HepG2 (cell line): ENCODE results near the gene CXADR. TPM values are rescaled to one million over a fixed set of nuclear protein-coding genes. Genes with fewer than 3 reads are reported as not detected.
A peak's percentile ranks its signal among the peaks of the same experiment; 100 is the strongest.

ENCODE experiments used
- AKAP8 ChIP-seq: sonication (generic); formaldehyde crosslinking; IDR thresholded peaks from 2 replicates; pipeline ENCODE4 v1.5.1; 2020; ENCODE audit warnings: mild to moderate bottlenecking, missing genetic modification reagents
- CREM ChIP-seq, 2 experiments: sonication (generic) in 1 of 2; formaldehyde crosslinking in 1 of 2; IDR thresholded peaks; 2 replicates each; pipeline versions ENCODE4 v1.4.0 to v1.6.1; 2016 to 2020; ENCODE audit warnings: antibody characterized with exemption in 1 of 2, mild to moderate bottlenecking in 1 of 2, missing genetic modification reagents in 1 of 2
- ELF1 ChIP-seq: sonication (generic); formaldehyde crosslinking; IDR thresholded peaks from 2 replicates; pipeline ENCODE4 v1.4.0; 2020; ENCODE audit warnings: missing genetic modification reagents
- FOXJ3 ChIP-seq: sonication (generic); formaldehyde crosslinking; IDR thresholded peaks from 2 replicates; pipeline ENCODE4 v1.4.0; 2020; ENCODE audit warnings: missing genetic modification reagents, mild to moderate bottlenecking, borderline replicate concordance
- FOXP4 ChIP-seq: sonication (generic); formaldehyde crosslinking; IDR thresholded peaks from 2 replicates; pipeline ENCODE4 v1.4.0; 2020; ENCODE audit warnings: missing genetic modification reagents
- GABPA ChIP-seq, 2 experiments: IDR thresholded peaks; 2 replicates each; pipeline ENCODE4 v1.6.1; 2011 to 2016; ENCODE audit warnings: low read depth in 2 of 2, low read length in 1 of 2, missing biosample characterization in 1 of 2, missing genetic modification characterization in 1 of 2
- HBP1 ChIP-seq: IDR thresholded peaks from 2 replicates; pipeline ENCODE4 v1.6.1; 2016; ENCODE audit warnings: low read depth, control low read depth
- LCORL ChIP-seq, 2 experiments: fragments of 450-650 bp in 1 of 2; sonication (generic) in 1 of 2; formaldehyde crosslinking in 1 of 2; IDR thresholded peaks; 2 replicates each; pipeline versions ENCODE4 v1.5.0 to v1.6.1; 2017 to 2020; ENCODE audit warnings: antibody characterized with exemption in 1 of 2, missing genetic modification reagents in 1 of 2
- MNT ChIP-seq: fragments of 450-650 bp; IDR thresholded peaks from 2 replicates; pipeline ENCODE4 v1.6.1; 2016
- PATZ1 ChIP-seq: sonication (generic); formaldehyde crosslinking; IDR thresholded peaks from 2 replicates; pipeline ENCODE4 v1.4.0; 2020; ENCODE audit warnings: missing genetic modification reagents
- SP140L ChIP-seq: sonication (generic); formaldehyde crosslinking; IDR thresholded peaks from 2 replicates; pipeline ENCODE4 v1.4.0; 2020; ENCODE audit warnings: missing genetic modification reagents, borderline replicate concordance
- ZFP1 ChIP-seq: IDR thresholded peaks from 2 replicates; pipeline ENCODE4 v1.6.1; 2016
- ZFP37 ChIP-seq: sonication (generic); formaldehyde crosslinking; IDR thresholded peaks from 2 replicates; pipeline ENCODE4 v1.4.0; 2020; ENCODE audit warnings: missing genetic modification reagents, borderline replicate concordance
- ZNF616 ChIP-seq: sonication (generic); formaldehyde crosslinking; IDR thresholded peaks from 2 replicates; pipeline ENCODE4 v1.5.0; 2020; ENCODE audit warnings: low read depth, mild to moderate bottlenecking, missing genetic modification reagents
- ZNF7 ChIP-seq: IDR thresholded peaks from 2 replicates; pipeline ENCODE4 v1.6.1; 2016; ENCODE audit warnings: missing biosample characterization, missing genetic modification reagents
- polyA plus RNA-seq, 8 experiments: library from polyadenylated mRNA; depleted of rRNA in 3 of 8; stranded (reverse) in 7 of 8; unstranded in 1 of 8; fragments of >200 nt; fragmentation: Illumina TruSeq in 4 of 8; extraction: Trizol in 4 of 8; gene quantifications; 2 replicates each; pipeline versions ENCODE4 v1.2.1 to v1.2.3, GENCODE V29; 2011 to 2016; ENCODE audit warnings: low read depth in 4 of 8, missing spikeins in 1 of 8, mixed read lengths in 1 of 8; ENCODE audit not compliant: insufficient read depth in 1 of 8
- total RNA-seq, 5 experiments: library from RNA; depleted of rRNA; stranded (reverse); fragments of >200 nt; fragmentation: Illumina TruSeq; extraction: Trizol; gene quantifications; 2 replicates each; pipeline ENCODE4 v1.2.3, GENCODE V29; 2016; ENCODE audit warnings: low read depth in 1 of 5
- TF ChIP-seq, protein P1 (sequence below): IDR thresholded peaks from 2 replicates; pipeline ENCODE4 v1.6.1; 2016; ENCODE audit warnings: missing compliant biosample characterization, missing genetic modification reagents, borderline replicate concordance

Gene CXADR
- total and polyA plus RNA-seq, 2 of the 13 experiments (the other 11 are each of a cell fraction or from before 2014, with no cell fraction given), result 86.8 to 110 TPM

- TF ChIP-seq FOXJ3 (CRISPR knock-in tag) (peak; percentile 95; the same call in 1 of the 2 replicates), LCORL (IDR thresholded peaks at IDR 0.05) (no peak), LCORL (CRISPR knock-in tag; IDR thresholded peaks at IDR 0.05) (peak; percentile 50; the same call in 1 of the 2 replicates), ELF1 (CRISPR knock-in tag) (no peak), CREM (IDR thresholded peaks at IDR 0.05) (peak; percentile 97), CREM (CRISPR knock-in tag; IDR thresholded peaks at IDR 0.05) (no peak), ZNF7 (CRISPR knock-in tag) (no peak), PATZ1 (CRISPR knock-in tag) (peak; percentile 95), MNT (no peak), SP140L (CRISPR knock-in tag) (no peak), FOXP4 (peak; percentile 97), ZFP1 (CRISPR knock-in tag) (peak; percentile 56; the same call in 1 of the 2 replicates), HBP1 (CRISPR knock-in tag) (no peak), ZFP37 (no peak), AKAP8 (CRISPR knock-in tag) (0 out of 2 replicates have a peak, but pooled peaks have one; percentile 10), ZNF616 (no peak), GABPA (IDR thresholded peaks at IDR 0.05; ENCODE audit: low read depth, low read length) (no peak), GABPA (CRISPR knock-in tag; IDR thresholded peaks at IDR 0.05; ENCODE audit: low read depth) (peak; percentile 65)
- TF ChIP-seq, protein P1, sequence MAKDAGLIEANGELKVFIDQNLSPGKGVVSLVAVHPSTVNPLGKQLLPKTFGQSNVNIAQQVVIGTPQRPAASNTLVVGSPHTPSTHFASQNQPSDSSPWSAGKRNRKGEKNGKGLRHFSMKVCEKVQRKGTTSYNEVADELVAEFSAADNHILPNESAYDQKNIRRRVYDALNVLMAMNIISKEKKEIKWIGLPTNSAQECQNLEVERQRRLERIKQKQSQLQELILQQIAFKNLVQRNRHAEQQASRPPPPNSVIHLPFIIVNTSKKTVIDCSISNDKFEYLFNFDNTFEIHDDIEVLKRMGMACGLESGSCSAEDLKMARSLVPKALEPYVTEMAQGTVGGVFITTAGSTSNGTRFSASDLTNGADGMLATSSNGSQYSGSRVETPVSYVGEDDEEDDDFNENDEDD (CRISPR knock-in tag), result peak; percentile 19; the same call in 1 of the 2 replicates
Observed at GRCh38 chr21:17501107-17502006, 11.5 kb upstream of the CXADR start (continued).
